Liver (tissue), 9 donors: ENCODE results near the gene DIO1. TPM values are rescaled to one million over a fixed set of nuclear protein-coding genes. Genes with fewer than 3 reads are reported as not detected.

Source experiments
- DNase-seq: peaks from one replicate; pipeline ENCODE4 v3.0.0-alpha.2; 2017; ENCODE audit warnings: low spot score
- H3K27ac ChIP-seq, 2 donors: one replicate each; pipeline ENCODE4 v1.7.0; 2013; ENCODE audit warnings: inconsistent platforms in 2 of 2, low read length in 2 of 2, control low read depth in 1 of 2, low read depth in 1 of 2, mild to moderate bottlenecking in 1 of 2
- H3K27me3 ChIP-seq, 4 donors: one replicate each; pipeline versions ENCODE4 v1.6.1 to v1.7.0; 2013; ENCODE audit warnings: low read length in 3 of 4, inconsistent platforms in 1 of 4, mild to moderate bottlenecking in 1 of 4, moderate library complexity in 1 of 4; ENCODE audit not compliant: control insufficient read depth in 4 of 4, insufficient read depth in 4 of 4
- H3K36me3 ChIP-seq, 4 donors: one replicate each; pipeline versions ENCODE4 v1.6.1 to v1.7.0; 2013; ENCODE audit warnings: low read length in 3 of 4, mild to moderate bottlenecking in 3 of 4, low read depth in 1 of 4, moderate library complexity in 1 of 4; ENCODE audit not compliant: control insufficient read depth in 4 of 4, insufficient read depth in 3 of 4
- H3K4me1 ChIP-seq, 4 donors: one replicate each; pipeline versions ENCODE4 v1.6.1 to v1.7.0; 2013; ENCODE audit warnings: low read length in 3 of 4, mild to moderate bottlenecking in 3 of 4, moderate library complexity in 1 of 4; ENCODE audit not compliant: control insufficient read depth in 4 of 4, insufficient read depth in 4 of 4
- H3K4me3 ChIP-seq, 3 donors: one replicate each; pipeline versions ENCODE4 v1.6.1 to v1.7.0; 2013; ENCODE audit warnings: low read length in 3 of 3, control low read depth in 1 of 3, low read depth in 1 of 3, mild to moderate bottlenecking in 1 of 3
- H3K9ac ChIP-seq, 2 donors: one replicate each; pipeline ENCODE4 v1.7.0; 2013; ENCODE audit warnings: low read length in 2 of 2, mild to moderate bottlenecking in 2 of 2, moderate library complexity in 2 of 2, control low read depth in 1 of 2, low read depth in 1 of 2
- H3K9me3 ChIP-seq, 4 donors: one replicate each; pipeline versions ENCODE4 v1.6.1 to v1.7.0; 2013; ENCODE audit warnings: low read length in 3 of 4; ENCODE audit not compliant: control insufficient read depth in 4 of 4
- ATF3 ChIP-seq: IDR thresholded peaks from 2 replicates; pipeline ENCODE4 v1.6.1; 2016; ENCODE audit warnings: antibody characterized with exemption
- EGR1 ChIP-seq, 2 donors: IDR thresholded peaks; 2 replicates each; pipeline ENCODE4 v1.6.1; 2016 to 2018; ENCODE audit warnings: antibody characterized with exemption in 2 of 2, low read depth in 2 of 2
- FOXA1 ChIP-seq: IDR thresholded peaks from 2 replicates; pipeline ENCODE4 v1.6.1; 2016; ENCODE audit warnings: antibody characterized with exemption
- FOXA2 ChIP-seq: IDR thresholded peaks from 2 replicates; pipeline ENCODE4 v1.6.1; 2016; ENCODE audit warnings: antibody characterized with exemption
- GABPA ChIP-seq, 2 donors: IDR thresholded peaks in 1 of 2; conservative IDR thresholded peaks in 1 of 2; 2 replicates each; pipeline ENCODE4 v1.6.1; 2016; ENCODE audit warnings: antibody characterized with exemption in 2 of 2, mild to moderate bottlenecking in 1 of 2, moderate library complexity in 1 of 2
- HNF4A ChIP-seq, 2 donors: conservative IDR thresholded peaks; 2 replicates each; pipeline ENCODE4 v1.6.1; 2016; ENCODE audit warnings: antibody characterized with exemption in 2 of 2, mild to moderate bottlenecking in 2 of 2
- HNF4G ChIP-seq: IDR thresholded peaks from 2 replicates; pipeline ENCODE4 v1.6.1; 2016; ENCODE audit warnings: antibody characterized with exemption
- JUND ChIP-seq, 2 donors: IDR thresholded peaks; 2 replicates each; pipeline ENCODE4 v1.6.1; 2016; ENCODE audit warnings: antibody characterized with exemption in 2 of 2
- NR2F2 ChIP-seq: IDR thresholded peaks from 2 replicates; pipeline ENCODE4 v1.6.1; 2016; ENCODE audit warnings: antibody characterized with exemption
- RAD21 ChIP-seq, 2 donors: IDR thresholded peaks; 2 replicates each; pipeline ENCODE4 v1.6.1; 2016; ENCODE audit warnings: antibody characterized with exemption in 2 of 2, mild to moderate bottlenecking in 2 of 2
- RXRA ChIP-seq, 2 donors: IDR thresholded peaks; 2 replicates each; pipeline ENCODE4 v1.6.1; 2017 to 2018; ENCODE audit warnings: antibody characterized with exemption in 2 of 2, mild to moderate bottlenecking in 1 of 2
- SP1 ChIP-seq: IDR thresholded peaks from 2 replicates; pipeline ENCODE4 v1.6.1; 2018; ENCODE audit warnings: antibody characterized with exemption, mild to moderate bottlenecking
- TAF1 ChIP-seq: conservative IDR thresholded peaks from 2 replicates; pipeline ENCODE4 v1.6.1; 2016; ENCODE audit warnings: antibody characterized with exemption, mild to moderate bottlenecking
- YY1 ChIP-seq: IDR thresholded peaks from 2 replicates; pipeline ENCODE4 v1.6.1; 2016; ENCODE audit warnings: antibody characterized with exemption, mild to moderate bottlenecking
- WGBS: extraction: QIAGEN DNeasy Blood & Tissue Kit; methylation state at CpG from one replicate; pipeline ENCODE4 v1.1.7; 2013; 5-methylcytosine and 5-hydroxymethylcytosine counted together
- polyA plus RNA-seq, 2 donors: library from polyadenylated mRNA; stranded (reverse) in 1 of 2; unstranded in 1 of 2; fragments of 200-250 nt in 1 of 2; fragments of >200 nt in 1 of 2; fragmentation: Nextera tagmentation in 1 of 2; extraction: Ambion mirVana in 1 of 2; gene quantifications; one replicate each; pipeline versions ENCODE4 v1.2.1 to v1.2.3, GENCODE V29; 2013 to 2015
- total RNA-seq, 2 donors: library from RNA; depleted of rRNA; stranded (reverse); fragments of >200 nt; gene quantifications; one replicate each; pipeline ENCODE4 v1.2.3, GENCODE V29; 2014
- TF ChIP-seq, protein P1 (sequence below): IDR thresholded peaks from 2 replicates; pipeline ENCODE4 v1.6.1; 2016; ENCODE audit warnings: antibody characterized with exemption
- TF ChIP-seq, protein P2 (sequence below): IDR thresholded peaks from 2 replicates; pipeline ENCODE4 v1.6.1; 2016; ENCODE audit warnings: antibody characterized with exemption
- TF ChIP-seq, protein P3 (sequence below): IDR thresholded peaks from 2 replicates; pipeline ENCODE4 v1.6.1; 2016; ENCODE audit warnings: antibody characterized with exemption, mild to moderate bottlenecking
- TF ChIP-seq, protein P4 (sequence below): fragments of 150-350 bp; IDR thresholded peaks from 2 replicates; pipeline ENCODE4 v1.5.1; 2017; ENCODE audit warnings: improper control_type of control experiment, low read depth, low read length; ENCODE audit not compliant: missing input control
- donor health status: healthy.
- donor health status: healthy.
- donor health status: healthy.
- donor health status: healthy.
- donor health status: healthy.

The DIO1 gene
- total and polyA plus RNA-seq, 4 donors = 23.9 to 176 (median 95.6) TPM

DNA sequence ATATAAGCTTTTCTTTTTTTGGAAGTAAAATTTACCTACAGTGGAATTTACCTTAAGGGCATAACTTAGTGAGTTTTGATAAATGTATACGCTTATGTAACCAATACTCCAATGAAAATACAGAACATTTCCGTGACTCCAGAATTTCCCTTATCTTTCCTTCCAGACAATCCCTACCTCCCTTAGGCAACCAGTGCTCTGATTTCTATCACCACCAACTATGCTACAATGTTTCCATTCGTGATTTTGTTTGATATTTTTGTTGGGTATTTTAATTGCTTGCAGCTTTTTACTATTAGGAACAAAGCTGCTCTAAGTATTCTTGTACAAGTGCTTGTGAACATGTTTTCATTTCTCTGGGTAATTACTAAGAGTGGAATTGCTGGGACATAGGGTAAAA lies 36.9 kb downstream of the DIO1 start:
- no peak for DNase-seq
- Histone ChIP-seq H3K9me3 (peaks cover 0 to 4% (median under 1%) of the 10 kb centered on the region in 4 donors), H3K27ac (no peak overlapping the region), H3K4me3 (no peak overlapping the region), H3K27me3 (no peaks in the 10 kb centered on the region), H3K9ac (no peak overlapping the region), H3K4me1 (no peaks in the 10 kb centered on the region), H3K36me3 (peaks cover 1 to 9% (median 9%) of the 10 kb centered on the region in 4 donors)
- TF ChIP-seq GABPA (IDR thresholded peaks at IDR 0.05 in 1 of 2, conservative IDR thresholded peaks at IDR 0.05 in 1 of 2) (no peak), RXRA (IDR thresholded peaks at IDR 0.05) (no peak), HNF4G (no peak), HNF4A (conservative IDR thresholded peaks at IDR 0.05) (no peak), JUND (IDR thresholded peaks at IDR 0.05) (no peak), TAF1 (no peak), SP1 (no peak), ATF3 (no peak), NR2F2 (no peak), FOXA1 (no peak)
- TF ChIP-seq, protein P1, sequence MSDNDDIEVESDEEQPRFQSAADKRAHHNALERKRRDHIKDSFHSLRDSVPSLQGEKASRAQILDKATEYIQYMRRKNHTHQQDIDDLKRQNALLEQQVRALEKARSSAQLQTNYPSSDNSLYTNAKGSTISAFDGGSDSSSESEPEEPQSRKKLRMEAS = no peak
- TF ChIP-seq, protein P2, sequence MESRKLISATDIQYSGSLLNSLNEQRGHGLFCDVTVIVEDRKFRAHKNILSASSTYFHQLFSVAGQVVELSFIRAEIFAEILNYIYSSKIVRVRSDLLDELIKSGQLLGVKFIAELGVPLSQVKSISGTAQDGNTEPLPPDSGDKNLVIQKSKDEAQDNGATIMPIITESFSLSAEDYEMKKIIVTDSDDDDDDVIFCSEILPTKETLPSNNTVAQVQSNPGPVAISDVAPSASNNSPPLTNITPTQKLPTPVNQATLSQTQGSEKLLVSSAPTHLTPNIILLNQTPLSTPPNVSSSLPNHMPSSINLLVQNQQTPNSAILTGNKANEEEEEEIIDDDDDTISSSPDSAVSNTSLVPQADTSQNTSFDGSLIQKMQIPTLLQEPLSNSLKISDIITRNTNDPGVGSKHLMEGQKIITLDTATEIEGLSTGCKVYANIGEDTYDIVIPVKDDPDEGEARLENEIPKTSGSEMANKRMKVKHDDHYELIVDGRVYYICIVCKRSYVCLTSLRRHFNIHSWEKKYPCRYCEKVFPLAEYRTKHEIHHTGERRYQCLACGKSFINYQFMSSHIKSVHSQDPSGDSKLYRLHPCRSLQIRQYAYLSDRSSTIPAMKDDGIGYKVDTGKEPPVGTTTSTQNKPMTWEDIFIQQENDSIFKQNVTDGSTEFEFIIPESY = no peak
- TF ChIP-seq, protein P3, sequence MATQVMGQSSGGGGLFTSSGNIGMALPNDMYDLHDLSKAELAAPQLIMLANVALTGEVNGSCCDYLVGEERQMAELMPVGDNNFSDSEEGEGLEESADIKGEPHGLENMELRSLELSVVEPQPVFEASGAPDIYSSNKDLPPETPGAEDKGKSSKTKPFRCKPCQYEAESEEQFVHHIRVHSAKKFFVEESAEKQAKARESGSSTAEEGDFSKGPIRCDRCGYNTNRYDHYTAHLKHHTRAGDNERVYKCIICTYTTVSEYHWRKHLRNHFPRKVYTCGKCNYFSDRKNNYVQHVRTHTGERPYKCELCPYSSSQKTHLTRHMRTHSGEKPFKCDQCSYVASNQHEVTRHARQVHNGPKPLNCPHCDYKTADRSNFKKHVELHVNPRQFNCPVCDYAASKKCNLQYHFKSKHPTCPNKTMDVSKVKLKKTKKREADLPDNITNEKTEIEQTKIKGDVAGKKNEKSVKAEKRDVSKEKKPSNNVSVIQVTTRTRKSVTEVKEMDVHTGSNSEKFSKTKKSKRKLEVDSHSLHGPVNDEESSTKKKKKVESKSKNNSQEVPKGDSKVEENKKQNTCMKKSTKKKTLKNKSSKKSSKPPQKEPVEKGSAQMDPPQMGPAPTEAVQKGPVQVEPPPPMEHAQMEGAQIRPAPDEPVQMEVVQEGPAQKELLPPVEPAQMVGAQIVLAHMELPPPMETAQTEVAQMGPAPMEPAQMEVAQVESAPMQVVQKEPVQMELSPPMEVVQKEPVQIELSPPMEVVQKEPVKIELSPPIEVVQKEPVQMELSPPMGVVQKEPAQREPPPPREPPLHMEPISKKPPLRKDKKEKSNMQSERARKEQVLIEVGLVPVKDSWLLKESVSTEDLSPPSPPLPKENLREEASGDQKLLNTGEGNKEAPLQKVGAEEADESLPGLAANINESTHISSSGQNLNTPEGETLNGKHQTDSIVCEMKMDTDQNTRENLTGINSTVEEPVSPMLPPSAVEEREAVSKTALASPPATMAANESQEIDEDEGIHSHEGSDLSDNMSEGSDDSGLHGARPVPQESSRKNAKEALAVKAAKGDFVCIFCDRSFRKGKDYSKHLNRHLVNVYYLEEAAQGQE = no peak
- TF ChIP-seq, protein P4, sequence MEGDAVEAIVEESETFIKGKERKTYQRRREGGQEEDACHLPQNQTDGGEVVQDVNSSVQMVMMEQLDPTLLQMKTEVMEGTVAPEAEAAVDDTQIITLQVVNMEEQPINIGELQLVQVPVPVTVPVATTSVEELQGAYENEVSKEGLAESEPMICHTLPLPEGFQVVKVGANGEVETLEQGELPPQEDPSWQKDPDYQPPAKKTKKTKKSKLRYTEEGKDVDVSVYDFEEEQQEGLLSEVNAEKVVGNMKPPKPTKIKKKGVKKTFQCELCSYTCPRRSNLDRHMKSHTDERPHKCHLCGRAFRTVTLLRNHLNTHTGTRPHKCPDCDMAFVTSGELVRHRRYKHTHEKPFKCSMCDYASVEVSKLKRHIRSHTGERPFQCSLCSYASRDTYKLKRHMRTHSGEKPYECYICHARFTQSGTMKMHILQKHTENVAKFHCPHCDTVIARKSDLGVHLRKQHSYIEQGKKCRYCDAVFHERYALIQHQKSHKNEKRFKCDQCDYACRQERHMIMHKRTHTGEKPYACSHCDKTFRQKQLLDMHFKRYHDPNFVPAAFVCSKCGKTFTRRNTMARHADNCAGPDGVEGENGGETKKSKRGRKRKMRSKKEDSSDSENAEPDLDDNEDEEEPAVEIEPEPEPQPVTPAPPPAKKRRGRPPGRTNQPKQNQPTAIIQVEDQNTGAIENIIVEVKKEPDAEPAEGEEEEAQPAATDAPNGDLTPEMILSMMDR = no peak
- 95% methylated on average over 3 of the region's 3 CpGs for WGBS

DNA sequence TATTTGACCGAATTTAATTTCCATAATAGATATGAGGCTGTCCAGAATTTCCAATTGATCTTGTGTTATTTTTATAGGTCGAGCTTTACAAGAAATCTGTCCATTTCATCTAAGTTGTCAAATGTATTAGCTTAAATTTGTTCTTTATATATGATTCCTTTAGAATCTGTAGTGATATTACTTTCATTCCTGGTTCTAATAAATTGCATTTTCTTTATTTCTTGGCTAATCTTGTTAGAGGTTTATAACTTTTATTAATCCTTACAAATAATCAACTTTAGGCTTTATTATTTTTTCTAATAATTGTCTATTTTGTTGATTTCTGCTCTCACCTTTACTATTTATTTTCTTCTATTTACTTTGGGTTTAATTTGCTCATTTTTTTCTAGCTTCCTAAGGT lies 37.5 kb downstream of the DIO1 start:
- peaks cover 1 to 9% (median 9%) of the 10 kb centered on the region in 4 donors for H3K36me3 ChIP-seq
- H3K4me3 ChIP-seq = no peak overlapping the region
- no peak overlapping the region for H3K27ac ChIP-seq
- H3K27me3 ChIP-seq = no peaks in the 10 kb centered on the region
- H3K4me1 ChIP-seq = no peaks in the 10 kb centered on the region
- H3K9ac ChIP-seq = no peak overlapping the region
- no peak for DNase-seq
- H3K9me3 ChIP-seq = peaks cover 0 to 4% (median under 1%) of the 10 kb centered on the region in 4 donors
- TF ChIP-seq RAD21 (IDR thresholded peaks at IDR 0.05) (no peak), EGR1 (IDR thresholded peaks at IDR 0.05; ENCODE audit: low read depth in 2 of 2) (no peak), FOXA2 (no peak), YY1 (no peak), HNF4G (no peak), GABPA (IDR thresholded peaks at IDR 0.05 in 1 of 2, conservative IDR thresholded peaks at IDR 0.05 in 1 of 2) (no peak), FOXA1 (no peak), JUND (IDR thresholded peaks at IDR 0.05) (no peak), SP1 (no peak)
- TF ChIP-seq, protein P1 = no peak
- TF ChIP-seq, protein P2 = no peak
- WGBS = 98% methylated on average over 2 of the region's 2 CpGs
